Neural cell (in vitro differentiated cells): ENCODE measurements around the gene ABCA1. TPM values are rescaled to one million over a fixed set of nuclear protein-coding genes. Genes with fewer than 3 reads are reported as not detected.
"Not testable (repeated sequence)": the region's sequence is repeated elsewhere in the genome, so short reads cannot be mapped to it uniquely, and the experiment has no call there.

Source experiments
- H2AFZ ChIP-seq: fragments of 200-600, 300-800 bp; sonication (generic), shearing (Covaris generic); 2 replicates; pipeline ENCODE4 v1.6.0; 2014; ENCODE audit warnings: low read depth, mild to moderate bottlenecking, antibody characterized with exemption, low read length, moderate library complexity
- H3F3A ChIP-seq: fragments of 200-600 bp; shearing (Covaris generic); 2 replicates; pipeline ENCODE4 v1.6.1; 2016; ENCODE audit warnings: mild to moderate bottlenecking, moderate library complexity, mixed read lengths, antibody characterized with exemption, low read length; ENCODE audit not compliant: insufficient read depth, poor library complexity, severe bottlenecking
- H3K27ac ChIP-seq: fragments of 200-600, 300-800 bp; sonication (generic), shearing (Covaris generic); 2 replicates; pipeline ENCODE4 v1.5.1; 2014; ENCODE audit warnings: mild to moderate bottlenecking, low read length, moderate library complexity
- H3K27me3 ChIP-seq: fragments of 300-800, 200-600 bp; sonication (generic), shearing (Covaris generic); 2 replicates; pipeline ENCODE4 v1.6.0; 2014; ENCODE audit warnings: mild to moderate bottlenecking, low read depth, low read length, moderate library complexity; ENCODE audit not compliant: insufficient read depth
- H3K36me3 ChIP-seq: fragments of 300-800, 200-600 bp; sonication (generic), shearing (Covaris generic); 2 replicates; pipeline ENCODE4 v1.5.1; 2014; ENCODE audit warnings: mild to moderate bottlenecking, antibody characterized with exemption, low read length, moderate library complexity; ENCODE audit not compliant: insufficient read depth
- H3K4me2 ChIP-seq: fragments of 300-800, 200-600 bp; sonication (generic), shearing (Covaris generic); 2 replicates; pipeline ENCODE4 v1.6.0; 2014; ENCODE audit warnings: mild to moderate bottlenecking, low read length
- H3K4me3 ChIP-seq: fragments of 300-800, 200-600 bp; sonication (generic), shearing (Covaris generic); 2 replicates; pipeline ENCODE4 v1.5.1; 2014; ENCODE audit warnings: mild to moderate bottlenecking, low read length, moderate library complexity
- H3K79me2 ChIP-seq: fragments of 200-600 bp; shearing (Covaris generic); replicated peaks from 2 replicates; pipeline ENCODE4 v1.6.0; 2014; ENCODE audit warnings: mild to moderate bottlenecking, low read length, moderate library complexity; ENCODE audit not compliant: insufficient read depth
- H3K9ac ChIP-seq: fragments of 300-800, 200-600 bp; sonication (generic), shearing (Covaris generic); 2 replicates; pipeline ENCODE4 v1.6.1; 2016; ENCODE audit warnings: mild to moderate bottlenecking, low read length, mixed read lengths
- H3K9me2 ChIP-seq: fragments of 200-600 bp; shearing (Covaris generic); 2 replicates; pipeline ENCODE4 v1.6.1; 2016; ENCODE audit warnings: mild to moderate bottlenecking, low read length, mixed read lengths; ENCODE audit not compliant: insufficient read depth
- H3K9me3 ChIP-seq: fragments of 200-600, 300-800 bp; sonication (generic), shearing (Covaris generic); 2 replicates; pipeline ENCODE4 v1.6.1; 2016; ENCODE audit warnings: mild to moderate bottlenecking, mixed run types, low read length, moderate library complexity, mixed read lengths
- H4K20me1 ChIP-seq: fragments of 200-600 bp; shearing (Covaris generic); 2 replicates; pipeline ENCODE4 v1.6.1; 2016; ENCODE audit warnings: mild to moderate bottlenecking, mixed run types; ENCODE audit not compliant: insufficient read depth
- CTCF ChIP-seq: fragments of 450-650 bp; IDR thresholded peaks from 2 replicates; pipeline ENCODE4 v1.5.1; 2014; ENCODE audit warnings: antibody characterized with exemption, mild to moderate bottlenecking, moderate library complexity; ENCODE audit not compliant: poor library complexity, severe bottlenecking
- EP300 ChIP-seq: fragments of 450-650 bp; conservative IDR thresholded peaks from 2 replicates; pipeline ENCODE4 v1.6.1; 2014; ENCODE audit warnings: antibody characterized with exemption, mild to moderate bottlenecking, moderate library complexity; ENCODE audit not compliant: poor library complexity, severe bottlenecking
- EZH2 ChIP-seq: fragments of 200-600, 300-800 bp; shearing (Covaris generic), sonication (generic); IDR thresholded peaks from 2 replicates; pipeline ENCODE4 v1.6.1; 2014; ENCODE audit warnings: antibody characterized with exemption, low read length, borderline replicate concordance, mild to moderate bottlenecking; ENCODE audit not compliant: insufficient read depth, poor library complexity, severe bottlenecking
- MXI1 ChIP-seq: fragments of 450-650 bp; conservative IDR thresholded peaks from 2 replicates; pipeline ENCODE4 v1.6.1; 2014; ENCODE audit warnings: antibody characterized with exemption, mild to moderate bottlenecking; ENCODE audit not compliant: poor library complexity, severe bottlenecking
- POLR2AphosphoS5 ChIP-seq: IDR thresholded peaks from 2 replicates; pipeline ENCODE4 v1.6.1; 2012
- RAD21 ChIP-seq: fragments of 450-650 bp; conservative IDR thresholded peaks from 2 replicates; pipeline ENCODE4 v1.6.1; 2014; ENCODE audit warnings: antibody characterized with exemption, mild to moderate bottlenecking, moderate library complexity
- REST ChIP-seq: IDR thresholded peaks from 2 replicates; pipeline ENCODE4 v1.6.1; 2012; ENCODE audit warnings: borderline replicate concordance
- SMC3 ChIP-seq: fragments of 450-650 bp; conservative IDR thresholded peaks from 2 replicates; pipeline ENCODE4 v1.6.1; 2014; ENCODE audit warnings: antibody characterized with exemption, mild to moderate bottlenecking, moderate library complexity; ENCODE audit not compliant: poor library complexity
- TAF1 ChIP-seq: IDR thresholded peaks from 2 replicates; pipeline ENCODE4 v1.6.1; 2012; ENCODE audit warnings: low read depth
- polyA plus RNA-seq: library from polyadenylated mRNA; depleted of rRNA; stranded (reverse); fragments of >200 nt; gene quantifications from 2 replicates; pipeline ENCODE4 v1.2.3, GENCODE V29; 2014

ABCA1 gene
- polyA plus RNA-seq, 1 donor from 2014 or later = 5.2 TPM

- H3K36me3 ChIP-seq = no peaks in the 10 kb centered on the region
- no peak overlapping the region for H3K27ac ChIP-seq
- H2AFZ ChIP-seq = no peak overlapping the region
- no peaks in the 10 kb centered on the region for H3F3A ChIP-seq
- H3K79me2 ChIP-seq = no peaks in the 10 kb centered on the region
- H3K4me3 ChIP-seq = no peak overlapping the region
- no peaks in the 10 kb centered on the region for H3K27me3 ChIP-seq
- no peaks in the 10 kb centered on the region for H3K9me3 ChIP-seq
- no peak overlapping the region for H3K9ac ChIP-seq
- H3K4me2 ChIP-seq = no peak overlapping the region
- no peaks in the 10 kb centered on the region for H3K9me2 ChIP-seq
- TF ChIP-seq CTCF (no peak), MXI1 (no peak), EZH2 (no peak), REST (no peak), RAD21 (no peak), POLR2AphosphoS5 (no peak), TAF1 (no peak), EP300 (no peak), SMC3 (no peak)
- H4K20me1 ChIP-seq = no peaks in the 10 kb centered on the region
Measured at GRCh38 chr9:104772714-104773510, 155.0 kb downstream of the ABCA1 start.

GRCh38 chr9:104769655-104770054, 158.3 kb downstream of the ABCA1 start:
- H3K36me3 ChIP-seq = no peaks in the 10 kb centered on the region
- no peak overlapping the region for H2AFZ ChIP-seq
- H4K20me1 ChIP-seq = no peaks in the 10 kb centered on the region
- H3K79me2 ChIP-seq = no peaks in the 10 kb centered on the region
- no peak overlapping the region for H3K9ac ChIP-seq
- no peaks in the 10 kb centered on the region for H3K27me3 ChIP-seq
- no peak overlapping the region for H3K4me2 ChIP-seq
- no peaks in the 10 kb centered on the region for H3K9me2 ChIP-seq
- H3K27ac ChIP-seq = no peak overlapping the region
- H3K9me3 ChIP-seq = no peaks in the 10 kb centered on the region
- TF ChIP-seq RAD21 = no peak
- no peak for TF ChIP-seq EZH2
- no peak for TF ChIP-seq REST
- TF ChIP-seq TAF1 = no peak
- no peak for TF ChIP-seq POLR2AphosphoS5
- no peaks in the 10 kb centered on the region for H3F3A ChIP-seq
- no peak overlapping the region for H3K4me3 ChIP-seq

- not testable (repeated sequence) for H2AFZ ChIP-seq, H3K79me2 ChIP-seq, H3K9ac ChIP-seq, H3K9me2 ChIP-seq, H3K9me3 ChIP-seq, H3K4me2 ChIP-seq, H3K27ac ChIP-seq, H3K36me3 ChIP-seq, H3K27me3 ChIP-seq, H4K20me1 ChIP-seq, H3K4me3 ChIP-seq, H3F3A ChIP-seq
Measured at GRCh38 chr9:104769029-104769428, 158.9 kb downstream of the ABCA1 start.
